H1 (cell line): ENCODE results near the gene DMXL2. TPM values are rescaled to one million over a fixed set of nuclear protein-coding genes. Genes with fewer than 3 reads are reported as not detected.

Source experiments
- CTCF ChIA-PET: fragments of 300-600 bp; sonication (Branson Sonifier 250); formaldehyde crosslinking; loops from one replicate; lab custom pipeline; 2021; ENCODE audit not compliant: partially characterized antibody; lab: Charles Lee
- POLR2A ChIA-PET: fragments of 300-600 bp; sonication (Branson Sonifier 250); formaldehyde crosslinking; loops from one replicate; lab custom pipeline; 2021; ENCODE audit warnings: inconsistent platforms; ENCODE audit not compliant: partially characterized antibody; lab: Charles Lee
- DNase-seq, 2 experiments: peaks; one replicate each; pipeline versions ENCODE4 v3.0.0 to v3.0.0-alpha.2; 2010 to 2022; ENCODE audit warnings: low spot score in 2 of 2, low read depth in 1 of 2, mixed read lengths in 1 of 2
- FAIRE-seq: peaks from 2 replicates; lab custom pipeline; 2011; peaks lifted over from hg19 to GRCh38; lab: Jason Lieb, UNC
- H2AFZ ChIP-seq: 2 replicates; pipeline ENCODE4 v1.8.1; 2012; ENCODE audit warnings: low read length, inconsistent platforms
- H2AK5ac ChIP-seq: 2 replicates; pipeline ENCODE4 v1.6.1; 2013; ENCODE audit warnings: low read depth, low read length
- H2BK120ac ChIP-seq: replicated peaks from 2 replicates; pipeline ENCODE3; 2013; ENCODE audit warnings: low read depth, low read length, inconsistent platforms
- H2BK12ac ChIP-seq: 2 replicates; pipeline ENCODE4 v1.6.1; 2013; ENCODE audit warnings: low read depth, low read length
- H2BK15ac ChIP-seq: 2 replicates; pipeline ENCODE4 v1.6.1; 2013; ENCODE audit warnings: low read length
- H2BK20ac ChIP-seq: 2 replicates; pipeline ENCODE4 v1.6.1; 2013; ENCODE audit warnings: low read length
- H2BK5ac ChIP-seq: 2 replicates; pipeline ENCODE4 v1.6.1; 2013; ENCODE audit warnings: low read depth, low read length
- H3K14ac ChIP-seq: 2 replicates; pipeline ENCODE4 v1.6.1; 2013; ENCODE audit warnings: inconsistent platforms; ENCODE audit not compliant: insufficient read length
- H3K18ac ChIP-seq: 2 replicates; pipeline ENCODE4 v1.6.1; 2013; ENCODE audit warnings: low read length; ENCODE audit errors: extremely low read depth
- H3K23ac ChIP-seq: 2 replicates; pipeline ENCODE4 v1.6.1; 2013; ENCODE audit warnings: inconsistent platforms; ENCODE audit not compliant: insufficient read length
- H3K23me2 ChIP-seq: 2 replicates; pipeline ENCODE4 v1.6.1; 2013; ENCODE audit warnings: low read depth, low read length
- H3K27ac ChIP-seq: 2 replicates; pipeline ENCODE4 v1.6.1; 2011; ENCODE audit warnings: low read depth, low read length, inconsistent platforms
- H3K27me3 ChIP-seq, 4 experiments: replicated peaks in 1 of 4; 1 replicate in 1 of 4; 2 replicates in 3 of 4; pipeline versions ENCODE4 v1.6.1 to v1.8.1; 2011 to 2013; ENCODE audit warnings: low read length in 3 of 4, mild to moderate bottlenecking in 3 of 4, inconsistent platforms in 2 of 4, mixed read lengths in 2 of 4, moderate library complexity in 1 of 4; ENCODE audit not compliant: control insufficient read depth in 3 of 4, insufficient read depth in 3 of 4; ENCODE audit errors: extremely low read depth in 1 of 4
- H3K36me3 ChIP-seq, 4 experiments: 2 replicates each; pipeline versions ENCODE4 v1.6.1 to v1.8.1; 2011 to 2013; ENCODE audit warnings: mild to moderate bottlenecking in 4 of 4, low read length in 3 of 4, moderate library complexity in 2 of 4, control low read depth in 1 of 4, inconsistent platforms in 1 of 4; ENCODE audit not compliant: insufficient read depth in 4 of 4, control insufficient read depth in 2 of 4
- H3K4ac ChIP-seq: replicated peaks from 2 replicates; pipeline ENCODE3; 2013; ENCODE audit warnings: low read length, low read depth, mixed read lengths, inconsistent platforms; ENCODE audit not compliant: insufficient read length
- H3K4me1 ChIP-seq, 4 experiments: replicated peaks in 1 of 4; 1 replicate in 1 of 4; 2 replicates in 3 of 4; pipeline versions ENCODE4 v1.6.1 to v1.8.1; 2011 to 2013; ENCODE audit warnings: low read length in 3 of 4, inconsistent platforms in 2 of 4, mixed read lengths in 1 of 4; ENCODE audit not compliant: insufficient read depth in 4 of 4, control insufficient read depth in 3 of 4
- H3K4me2 ChIP-seq, 2 experiments: 2 replicates each; pipeline versions ENCODE4 v1.6.1 to v1.8.1; 2011 to 2013; ENCODE audit warnings: low read depth in 2 of 2, low read length in 2 of 2, control low read depth in 1 of 2, inconsistent platforms in 1 of 2, mild to moderate bottlenecking in 1 of 2; ENCODE audit not compliant: insufficient read depth in 1 of 2
- H3K4me3 ChIP-seq, 4 experiments: fragments of 200-600, 300-600 bp in 1 of 4; sonication (generic), shearing (Covaris generic), sonication (Bioruptor Twin) in 1 of 4; 2 replicates each; pipeline versions ENCODE4 v1.5.1 to v1.8.1; 2011 to 2016; ENCODE audit warnings: low read length in 4 of 4, low read depth in 3 of 4, control low read depth in 2 of 4, inconsistent platforms in 2 of 4, mild to moderate bottlenecking in 2 of 4, mixed read lengths in 1 of 4, moderate library complexity in 1 of 4; ENCODE audit not compliant: insufficient read depth in 2 of 4; ENCODE audit errors: extremely low read depth in 1 of 4
- H3K56ac ChIP-seq: replicated peaks from 2 replicates; pipeline ENCODE3; 2013; ENCODE audit warnings: low read depth, mild to moderate bottlenecking, mixed read lengths, low read length, inconsistent platforms; ENCODE audit not compliant: insufficient read length
- H3K79me1 ChIP-seq: 2 replicates; pipeline ENCODE4 v1.6.1; 2013; ENCODE audit warnings: low read depth, low read length, control low read depth
- H3K79me2 ChIP-seq, 2 experiments: 2 replicates each; pipeline versions ENCODE4 v1.6.1 to v1.8.1; 2012 to 2013; ENCODE audit warnings: low read length in 2 of 2, mild to moderate bottlenecking in 2 of 2, inconsistent platforms in 1 of 2; ENCODE audit not compliant: insufficient read depth in 2 of 2, control insufficient read depth in 1 of 2
- H3K9ac ChIP-seq, 4 experiments: replicated peaks in 1 of 4; 1 replicate in 1 of 4; 2 replicates in 3 of 4; pipeline versions ENCODE4 v1.6.1 to v1.8.1; 2011 to 2013; ENCODE audit warnings: low read depth in 3 of 4, low read length in 3 of 4, control low read depth in 2 of 4, mild to moderate bottlenecking in 2 of 4, moderate library complexity in 2 of 4, inconsistent platforms in 1 of 4; ENCODE audit errors: extremely low read depth in 1 of 4
- H3K9me3 ChIP-seq, 2 experiments: 2 replicates each; pipeline versions ENCODE4 v1.6.1 to v1.8.1; 2012 to 2013; ENCODE audit warnings: mild to moderate bottlenecking in 2 of 2, moderate library complexity in 2 of 2, control low read depth in 1 of 2, inconsistent platforms in 1 of 2, low read depth in 1 of 2, low read length in 1 of 2, mixed read lengths in 1 of 2; ENCODE audit not compliant: insufficient read depth in 2 of 2
- H4K20me1 ChIP-seq, 2 experiments: replicated peaks in 1 of 2; 2 replicates each; pipeline versions ENCODE3 to v1.8.1; 2011 to 2013; ENCODE audit warnings: inconsistent platforms in 2 of 2, low read length in 2 of 2, mild to moderate bottlenecking in 1 of 2; ENCODE audit not compliant: insufficient read depth in 2 of 2, control insufficient read depth in 1 of 2
- H4K5ac ChIP-seq: 2 replicates; pipeline ENCODE4 v1.6.1; 2013; ENCODE audit warnings: low read length, low read depth, mixed read lengths, inconsistent platforms; ENCODE audit not compliant: insufficient read length
- H4K8ac ChIP-seq: 2 replicates; pipeline ENCODE4 v1.8.0; 2013; ENCODE audit warnings: mild to moderate bottlenecking, moderate library complexity, low read length, inconsistent platforms; ENCODE audit not compliant: insufficient read depth; ENCODE audit errors: extremely low read depth
- H4K91ac ChIP-seq: replicated peaks from 2 replicates; pipeline ENCODE3; 2013; ENCODE audit warnings: low read length, mixed read lengths, inconsistent platforms; ENCODE audit not compliant: insufficient read length
- YY1 ChIP-seq: IDR thresholded peaks from 2 replicates; pipeline ENCODE4 v1.6.1; 2011; ENCODE audit warnings: low read depth, mild to moderate bottlenecking, low read length
- WGBS, 2 experiments: shearing (Covaris generic) in 1 of 2; methylation state at CpG; one replicate each; pipeline versions ENCODE4 v1.1.6 to v1.1.7; 2013 to 2015; ENCODE audit warnings: low lambda C conversion rate in 2 of 2, mixed read lengths in 2 of 2, inconsistent platforms in 1 of 2, low coverage in 1 of 2, missing lambda C conversion rate in 1 of 2; ENCODE audit not compliant: insufficient replicate concordance in 2 of 2, insufficient coverage in 1 of 2, insufficient read length in 1 of 2; ENCODE audit errors: extremely low coverage in 1 of 2, missing lambda C conversion rate in 1 of 2; 5-methylcytosine and 5-hydroxymethylcytosine counted together
- polyA plus RNA-seq, 7 experiments: library from polyadenylated mRNA; depleted of rRNA in 3 of 7; stranded (reverse) in 5 of 7; unstranded in 2 of 7; fragments of >200 nt in 5 of 7; fragments of 200-250 nt in 2 of 7; gene quantifications; 1 replicate in 5 of 7; 2 replicates in 1 of 7; 4 replicates in 1 of 7; pipeline versions ENCODE4 v1.2.1 to v1.2.3, GENCODE V29; 2011 to 2013; ENCODE audit warnings: missing spikeins in 2 of 7, mixed read lengths in 2 of 7
- total RNA-seq: library from RNA; stranded (reverse); fragmentation: NEBNext Ultra II Directional; extraction: Animal tissue kit (Norgen Biotek cat#: 25700); gene quantifications from 2 replicates; pipeline ENCODE4 v1.2.1, GENCODE V29; 2021

The DMXL2 gene
- total and polyA plus RNA-seq, 2 of the 8 experiments (the other 6 are each of a cell fraction or from before 2014, with no cell fraction given): 9.5 to 10.6 TPM

DNA sequence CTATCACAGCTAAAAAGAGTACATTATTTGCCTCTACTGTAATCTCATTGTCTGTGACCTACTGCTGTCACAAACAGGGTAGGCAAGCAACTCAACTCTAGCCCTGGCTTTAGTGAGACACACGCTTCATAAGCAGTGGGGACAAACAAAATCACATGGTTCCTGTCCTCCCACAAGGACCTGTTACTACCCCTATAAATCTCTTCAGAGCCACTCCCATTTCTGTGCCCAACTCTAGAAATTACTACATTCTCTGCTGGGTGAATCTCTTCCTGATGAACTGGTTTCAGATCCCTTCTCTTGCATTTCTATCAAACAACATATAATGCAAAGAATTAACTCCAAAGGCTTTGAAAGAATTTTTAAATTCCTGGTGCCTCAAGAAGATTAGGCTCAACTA, 117.3 kb downstream of the DMXL2 start:
- DNase-seq (no peak), FAIRE-seq (no peak)
- H4K91ac ChIP-seq: no peak overlapping the region
- no peak overlapping the region for H3K56ac ChIP-seq
- H2BK15ac ChIP-seq: no peak overlapping the region
- no peak overlapping the region for H3K4me3 ChIP-seq
- no peak overlapping the region for H2AK5ac ChIP-seq
- H3K14ac ChIP-seq: no peak overlapping the region
- no peak overlapping the region for H2BK20ac ChIP-seq
- CTCF ChIA-PET: no interaction called here
- no peak overlapping the region for H3K27ac ChIP-seq
- no peak overlapping the region for H2BK120ac ChIP-seq
- H4K5ac ChIP-seq: no peak overlapping the region
- no peaks in the 10 kb centered on the region for H3K79me1 ChIP-seq
- no peaks in the 10 kb centered on the region for H4K20me1 ChIP-seq
- H4K8ac ChIP-seq: no peak overlapping the region
- H3K4me2 ChIP-seq: no peak overlapping the region
- no peak overlapping the region for H3K9ac ChIP-seq
- POLR2A ChIA-PET: no interaction called here
- H3K36me3 ChIP-seq: no peaks in the 10 kb centered on the region
- no peak overlapping the region for H2AFZ ChIP-seq
- H3K4ac ChIP-seq: no peak overlapping the region
- no peak overlapping the region for H2BK12ac ChIP-seq
- TF ChIP-seq YY1: no peak
- no peaks in the 10 kb centered on the region for H3K27me3 ChIP-seq
- no peaks in the 10 kb centered on the region for H3K4me1 ChIP-seq
- 100% methylated on average over 1 of the region's 1 CpG; no CpG with 5 or more reads in 1 of the 2 experiments for WGBS, 2 experiments
- H3K79me2 ChIP-seq: no peaks in the 10 kb centered on the region
- H2BK5ac ChIP-seq: no peak overlapping the region
- no peaks in the 10 kb centered on the region for H3K9me3 ChIP-seq
- no peak overlapping the region for H3K18ac ChIP-seq
- no peak overlapping the region for H3K23ac ChIP-seq
- no peaks in the 10 kb centered on the region for H3K23me2 ChIP-seq
